IPS-20b (cell line): ENCODE measurements around the gene SEMA3D.
"Not testable (repeated sequence)": the region's sequence is repeated elsewhere in the genome, so short reads cannot be mapped to it uniquely, and the experiment has no call there.

Experiments
- H3K27ac ChIP-seq: one replicate; pipeline ENCODE4 v1.5.1; 2013; ENCODE audit warnings: low read length
- H3K27me3 ChIP-seq: 2 replicates; pipeline ENCODE4 v1.6.1; 2013; ENCODE audit warnings: mild to moderate bottlenecking, low read length, inconsistent platforms; ENCODE audit not compliant: insufficient read depth
- H3K36me3 ChIP-seq: 2 replicates; pipeline ENCODE4 v1.6.1; 2013; ENCODE audit warnings: low read depth, mild to moderate bottlenecking, inconsistent platforms, low read length, moderate library complexity; ENCODE audit not compliant: insufficient read depth
- H3K4me1 ChIP-seq: 2 replicates; pipeline ENCODE4 v1.6.1; 2013; ENCODE audit warnings: mild to moderate bottlenecking, control low read depth, inconsistent platforms, low read length, moderate library complexity; ENCODE audit not compliant: insufficient read depth
- H3K4me3 ChIP-seq: 2 replicates; pipeline ENCODE4 v1.5.1; 2013; ENCODE audit warnings: mild to moderate bottlenecking, low read length, inconsistent platforms
- H3K9ac ChIP-seq: 2 replicates; pipeline ENCODE4 v1.6.1; 2013; ENCODE audit warnings: low read depth, mild to moderate bottlenecking, inconsistent platforms, low read length, moderate library complexity
- H3K9me3 ChIP-seq: 2 replicates; pipeline ENCODE4 v1.6.1; 2013; ENCODE audit warnings: mild to moderate bottlenecking, low read depth, low read length, inconsistent platforms; ENCODE audit not compliant: insufficient read depth

Gene SEMA3D

GRCh38 chr7:85001495-85002345 lies 185.1 kb downstream of the SEMA3D start:
- H3K9ac ChIP-seq, result no peak overlapping the region
- H3K27ac ChIP-seq, result no peak overlapping the region
- no peak overlapping the region for H3K4me3 ChIP-seq
- no peaks in the 10 kb centered on the region for H3K36me3 ChIP-seq
- H3K9me3 ChIP-seq, result no peaks in the 10 kb centered on the region
- no peaks in the 10 kb centered on the region for H3K27me3 ChIP-seq
- H3K4me1 ChIP-seq, result peaks cover 28% of the 10 kb centered on the region

DNA sequence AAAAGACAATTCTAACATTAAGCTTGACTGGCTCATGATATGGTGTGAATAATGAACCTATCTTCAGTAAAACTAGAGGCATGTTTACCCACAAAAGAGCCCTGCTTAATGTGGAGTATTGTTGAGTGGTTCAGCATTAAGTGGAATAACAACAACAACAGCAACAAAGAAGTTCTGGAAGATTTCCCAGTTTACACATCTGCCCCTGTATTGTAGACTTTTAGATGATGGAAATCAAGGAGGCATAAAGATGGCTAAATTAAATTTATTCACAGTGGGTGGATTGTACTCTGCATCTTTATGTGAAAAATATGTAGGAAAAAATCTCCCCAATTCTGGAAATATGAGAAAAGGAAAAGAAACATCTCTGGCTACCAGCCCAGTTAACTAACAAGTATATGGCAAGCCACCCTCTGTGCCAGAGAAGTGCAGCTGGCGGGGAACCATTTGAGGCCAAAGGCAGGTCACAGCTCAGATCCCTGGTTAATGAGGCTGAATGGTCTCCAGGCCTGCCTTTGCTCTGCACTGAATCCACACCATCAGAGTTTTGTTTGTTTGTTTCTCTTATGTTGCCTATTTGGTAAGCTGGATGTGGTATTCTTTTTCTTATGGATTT lies 186.0 kb downstream of the SEMA3D start:
- Histone ChIP-seq H3K4me3 (no peak overlapping the region), H3K36me3 (no peaks in the 10 kb centered on the region), H3K27me3 (no peaks in the 10 kb centered on the region), H3K9ac (no peak overlapping the region), H3K9me3 (no peaks in the 10 kb centered on the region), H3K4me1 (peaks cover 28% of the 10 kb centered on the region), H3K27ac (no peak overlapping the region)

DNA sequence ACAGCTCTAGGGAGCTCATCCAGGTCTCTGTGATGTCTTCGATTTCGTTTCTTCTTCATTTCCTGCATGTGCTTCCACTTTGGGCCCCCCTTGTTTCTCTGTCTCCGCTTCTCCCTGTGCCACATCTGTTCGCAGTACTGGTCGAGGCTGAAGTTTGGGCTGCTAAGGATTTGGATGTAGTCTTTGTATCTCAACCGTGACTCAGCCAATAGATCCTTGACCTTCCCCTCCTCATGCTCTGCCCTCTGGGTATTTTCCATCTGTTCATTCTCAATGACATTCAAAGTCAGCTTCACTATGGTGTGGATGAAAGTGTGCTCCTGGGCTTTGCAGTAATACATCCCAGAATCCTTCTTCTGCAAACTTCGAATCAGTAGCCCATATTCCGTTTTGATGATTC lies 187.4 kb downstream of the SEMA3D start:
- Histone ChIP-seq H3K9ac (no peak overlapping the region), H3K9me3 (no peaks in the 10 kb centered on the region), H3K36me3 (no peaks in the 10 kb centered on the region), H3K27ac (no peak overlapping the region), H3K4me1 (peaks cover 28% of the 10 kb centered on the region), H3K4me3 (no peak overlapping the region), H3K27me3 (no peaks in the 10 kb centered on the region)

- no peaks in the 10 kb centered on the region for H3K36me3 ChIP-seq
- no peak overlapping the region for H3K27ac ChIP-seq
- H3K4me1 ChIP-seq, result peaks cover 28% of the 10 kb centered on the region
- no peak overlapping the region for H3K4me3 ChIP-seq
- H3K9ac ChIP-seq, result no peak overlapping the region
- no peaks in the 10 kb centered on the region for H3K27me3 ChIP-seq
- H3K9me3 ChIP-seq, result no peaks in the 10 kb centered on the region
Observed at GRCh38 chr7:84998665-84999064, 188.2 kb downstream of the SEMA3D start.

DNA sequence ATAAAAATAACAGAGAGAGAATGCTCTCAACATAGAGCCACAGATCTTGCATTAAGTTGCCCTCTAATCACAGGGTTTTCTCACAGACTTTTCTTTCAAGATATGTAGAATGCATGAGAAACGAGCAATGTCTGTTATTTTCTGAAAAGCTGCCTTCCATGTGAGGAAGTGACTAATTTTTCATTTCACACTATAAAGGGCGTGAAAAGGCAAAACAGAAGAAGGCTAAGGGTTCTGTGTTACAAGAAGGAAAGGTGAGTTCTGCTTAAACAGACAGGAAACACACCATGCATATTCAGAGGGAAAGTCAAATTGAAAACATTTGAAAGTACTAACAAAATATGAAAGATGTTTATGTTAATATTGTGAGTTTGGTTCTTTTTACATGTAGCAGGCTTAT lies 189.2 kb downstream of the SEMA3D start:
- no peaks in the 10 kb centered on the region; the same call in 1 of the 2 replicates for H3K9me3 ChIP-seq
- peaks cover 28% of the 10 kb centered on the region for H3K4me1 ChIP-seq

GRCh38 chr7:84992954-84993353 lies 193.9 kb downstream of the SEMA3D start:
- not testable (repeated sequence) for H3K9me3 ChIP-seq, H3K9ac ChIP-seq, H3K27ac ChIP-seq, H3K36me3 ChIP-seq, H3K4me1 ChIP-seq, H3K27me3 ChIP-seq, H3K4me3 ChIP-seq

More for the DNA sequence above, 189.2 kb downstream of the SEMA3D start:
- H3K4me3 ChIP-seq, result no peak overlapping the region
- no peaks in the 10 kb centered on the region for H3K36me3 ChIP-seq
- no peaks in the 10 kb centered on the region for H3K27me3 ChIP-seq
- no peak overlapping the region for H3K27ac ChIP-seq
- no peak overlapping the region for H3K9ac ChIP-seq

GRCh38 chr7:84985073-84985784 lies 201.6 kb downstream of the SEMA3D start:
- H3K9ac ChIP-seq, result no peak overlapping the region
- H3K9me3 ChIP-seq, result no peaks in the 10 kb centered on the region
- no peak overlapping the region for H3K4me3 ChIP-seq
- H3K36me3 ChIP-seq, result no peaks in the 10 kb centered on the region
- no peaks in the 10 kb centered on the region for H3K27me3 ChIP-seq
- no peaks in the 10 kb centered on the region for H3K4me1 ChIP-seq
- no peak overlapping the region for H3K27ac ChIP-seq

GRCh38 chr7:84982199-84982598 lies 204.7 kb downstream of the SEMA3D start:
- H3K4me3 ChIP-seq, result no peak overlapping the region
- H3K9me3 ChIP-seq, result no peaks in the 10 kb centered on the region

DNA sequence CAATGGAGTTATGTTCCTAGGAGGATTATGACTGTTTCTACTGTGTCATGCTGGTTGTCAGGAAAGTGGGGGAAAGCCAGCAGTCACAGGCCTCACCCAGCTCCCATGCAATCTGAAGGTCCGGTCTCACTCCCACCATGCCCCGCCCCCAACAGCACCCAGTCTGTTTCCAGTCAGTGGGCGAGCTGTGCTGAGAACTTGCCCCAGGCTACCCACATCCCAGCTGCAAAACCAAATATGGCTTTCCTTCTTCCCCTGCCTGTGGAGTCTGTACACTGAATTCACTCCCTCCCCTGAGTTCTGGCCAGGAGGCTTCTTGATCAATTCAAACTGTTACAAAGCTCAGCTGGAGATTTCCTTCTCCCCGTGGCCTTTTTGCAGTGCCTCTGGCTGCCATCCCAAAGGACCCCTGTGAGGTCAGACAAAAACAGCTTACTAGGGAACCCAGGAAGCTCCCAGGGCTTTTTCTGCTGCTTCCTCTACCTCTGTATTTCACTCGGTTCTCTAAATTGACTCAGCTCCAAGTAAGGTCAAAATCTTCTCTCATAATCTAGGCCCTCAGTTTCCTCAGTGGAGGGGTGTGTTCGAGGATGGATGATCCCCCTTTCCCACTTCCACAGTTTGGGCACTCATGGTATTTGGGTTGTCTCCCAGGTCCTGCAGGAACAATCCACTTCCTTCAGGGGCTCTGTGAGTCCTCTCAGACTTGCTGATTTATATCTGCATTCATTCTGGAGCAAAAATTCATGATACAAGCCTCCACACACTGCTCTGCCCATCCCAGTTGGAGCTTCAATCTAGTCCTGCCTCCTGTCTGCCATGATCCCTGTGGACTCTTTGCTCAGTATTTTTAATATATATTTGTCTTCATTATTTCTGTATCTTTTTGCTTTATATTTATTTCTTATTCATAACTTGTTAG lies 205.5 kb downstream of the SEMA3D start:
- Histone ChIP-seq H3K4me3 (no peak overlapping the region), H3K9ac (no peak overlapping the region), H3K27me3 (no peaks in the 10 kb centered on the region), H3K9me3 (no peaks in the 10 kb centered on the region), H3K36me3 (no peaks in the 10 kb centered on the region), H3K4me1 (no peaks in the 10 kb centered on the region), H3K27ac (no peak overlapping the region)

More at GRCh38 chr7:84982199-84982598, 204.7 kb downstream of the SEMA3D start:
- Histone ChIP-seq H3K9ac (no peak overlapping the region), H3K27me3 (no peaks in the 10 kb centered on the region), H3K4me1 (no peaks in the 10 kb centered on the region), H3K27ac (no peak overlapping the region), H3K36me3 (no peaks in the 10 kb centered on the region)

DNA sequence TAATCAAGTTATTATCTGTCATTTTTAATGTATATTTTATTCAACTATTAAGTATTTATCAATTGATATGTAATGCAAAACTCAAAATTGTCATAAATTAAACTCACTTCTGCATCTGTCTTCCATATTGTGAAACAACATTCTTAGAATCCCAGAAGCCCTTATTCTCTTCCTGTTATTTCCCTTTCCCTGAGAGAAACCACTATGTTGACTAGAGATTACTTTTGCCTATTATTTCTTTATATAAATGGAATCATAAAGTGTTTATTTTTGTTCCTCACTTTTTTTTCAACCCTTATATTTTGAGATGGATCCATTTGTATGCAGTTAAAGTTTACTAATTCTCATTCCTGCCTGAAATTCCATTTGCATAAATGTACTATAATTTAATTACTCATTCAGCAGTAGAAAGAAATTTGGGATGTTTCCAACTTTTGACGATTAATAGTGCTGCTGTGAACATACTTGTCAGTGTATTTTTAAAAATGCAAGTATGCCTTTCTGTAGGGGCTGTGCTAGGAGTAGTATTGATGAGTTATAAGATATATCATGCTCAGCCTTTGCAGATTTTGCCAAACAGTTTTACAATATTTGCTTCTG lies 211.2 kb downstream of the SEMA3D start:
- no peak overlapping the region for H3K27ac ChIP-seq
- H3K4me3 ChIP-seq, result no peak overlapping the region
- no peaks in the 10 kb centered on the region for H3K36me3 ChIP-seq
- H3K9ac ChIP-seq, result no peak overlapping the region
- no peaks in the 10 kb centered on the region for H3K4me1 ChIP-seq
- no peaks in the 10 kb centered on the region for H3K27me3 ChIP-seq
- H3K9me3 ChIP-seq, result no peaks in the 10 kb centered on the region

DNA sequence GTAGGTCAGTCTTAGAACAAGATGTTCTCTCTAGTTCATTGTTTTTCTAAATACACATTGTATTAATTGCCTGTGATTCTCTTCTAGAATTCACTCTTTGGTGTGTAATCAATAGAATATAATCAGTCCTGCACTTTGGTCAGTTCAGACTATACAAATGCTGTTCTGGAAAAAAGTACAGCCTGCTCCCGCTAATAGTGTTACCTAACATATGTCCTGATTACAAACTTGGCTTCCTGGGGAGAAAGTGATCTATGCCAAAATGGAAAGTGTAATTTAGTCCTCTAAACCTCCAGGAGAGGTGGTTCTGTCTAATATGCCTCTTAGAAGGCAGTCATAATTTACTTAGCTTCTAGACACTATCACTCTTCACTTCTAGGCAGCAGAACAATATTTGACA lies 215.5 kb downstream of the SEMA3D start:
- no peak overlapping the region for H3K4me3 ChIP-seq
- H3K27me3 ChIP-seq, result no peaks in the 10 kb centered on the region
- H3K36me3 ChIP-seq, result no peaks in the 10 kb centered on the region
- no peaks in the 10 kb centered on the region for H3K4me1 ChIP-seq
- no peak overlapping the region for H3K27ac ChIP-seq
- no peak overlapping the region for H3K9ac ChIP-seq
- no peaks in the 10 kb centered on the region for H3K9me3 ChIP-seq
